H1 (cell line): Measurements from ENCODE around the gene OSGEP. TPM values are rescaled to one million over a fixed set of nuclear protein-coding genes. Genes with fewer than 3 reads are reported as not detected.

ENCODE experiments used
- BRCA1 ChIP-seq: IDR thresholded peaks from 2 replicates; pipeline ENCODE4 v1.6.1; 2012; ENCODE audit warnings: low read depth, low read length, improper control_type of control experiment
- CEBPB ChIP-seq: IDR thresholded peaks from 2 replicates; pipeline ENCODE4 v1.6.1; 2012; ENCODE audit warnings: low read depth, low read length
- TBP ChIP-seq: IDR thresholded peaks from 2 replicates; pipeline ENCODE4 v1.6.1; 2011; ENCODE audit warnings: low read depth, low read length, improper control_type of control experiment
- TCF12 ChIP-seq: IDR thresholded peaks from 2 replicates; pipeline ENCODE4 v1.6.1; 2011; ENCODE audit warnings: low read depth, mild to moderate bottlenecking, low read length
- YY1 ChIP-seq: IDR thresholded peaks from 2 replicates; pipeline ENCODE4 v1.6.1; 2011; ENCODE audit warnings: low read depth, mild to moderate bottlenecking, low read length
- polyA plus RNA-seq, 7 experiments: library from polyadenylated mRNA; depleted of rRNA in 3 of 7; stranded (reverse) in 5 of 7; unstranded in 2 of 7; fragments of >200 nt in 5 of 7; fragments of 200-250 nt in 2 of 7; gene quantifications; 1 replicate in 5 of 7; 2 replicates in 1 of 7; 4 replicates in 1 of 7; pipeline versions ENCODE4 v1.2.1 to v1.2.3, GENCODE V29; 2011 to 2013; ENCODE audit warnings: missing spikeins in 2 of 7, mixed read lengths in 2 of 7
- total RNA-seq: library from RNA; stranded (reverse); fragmentation: NEBNext Ultra II Directional; extraction: Animal tissue kit (Norgen Biotek cat#: 25700); gene quantifications from 2 replicates; pipeline ENCODE4 v1.2.1, GENCODE V29; 2021
- TF ChIP-seq, protein P1 (sequence below): fragments of 300-600 bp; sonication (generic); IDR thresholded peaks from 2 replicates; pipeline ENCODE4 v1.7.1; 2012; ENCODE audit warnings: low read length, moderate library complexity, mild to moderate bottlenecking, inconsistent platforms; ENCODE audit not compliant: insufficient replicate concordance
- TF ChIP-seq, protein P2 (sequence below), 3 experiments: IDR thresholded peaks; 1 replicate in 2 of 3; 2 replicates in 1 of 3; pipeline versions ENCODE4 v1.5.1 to v1.6.1; 2011; ENCODE audit warnings: low read length in 3 of 3, mild to moderate bottlenecking in 3 of 3, inconsistent platforms in 2 of 3, low read depth in 1 of 3, moderate library complexity in 1 of 3; ENCODE audit not compliant: insufficient read depth in 1 of 3; ENCODE audit errors: control extremely low read depth in 1 of 3

The OSGEP gene
- total and polyA plus RNA-seq, 2 of the 8 experiments (the other 6 are each of a cell fraction or from before 2014, with no cell fraction given), result 34.4 to 78.6 TPM

DNA sequence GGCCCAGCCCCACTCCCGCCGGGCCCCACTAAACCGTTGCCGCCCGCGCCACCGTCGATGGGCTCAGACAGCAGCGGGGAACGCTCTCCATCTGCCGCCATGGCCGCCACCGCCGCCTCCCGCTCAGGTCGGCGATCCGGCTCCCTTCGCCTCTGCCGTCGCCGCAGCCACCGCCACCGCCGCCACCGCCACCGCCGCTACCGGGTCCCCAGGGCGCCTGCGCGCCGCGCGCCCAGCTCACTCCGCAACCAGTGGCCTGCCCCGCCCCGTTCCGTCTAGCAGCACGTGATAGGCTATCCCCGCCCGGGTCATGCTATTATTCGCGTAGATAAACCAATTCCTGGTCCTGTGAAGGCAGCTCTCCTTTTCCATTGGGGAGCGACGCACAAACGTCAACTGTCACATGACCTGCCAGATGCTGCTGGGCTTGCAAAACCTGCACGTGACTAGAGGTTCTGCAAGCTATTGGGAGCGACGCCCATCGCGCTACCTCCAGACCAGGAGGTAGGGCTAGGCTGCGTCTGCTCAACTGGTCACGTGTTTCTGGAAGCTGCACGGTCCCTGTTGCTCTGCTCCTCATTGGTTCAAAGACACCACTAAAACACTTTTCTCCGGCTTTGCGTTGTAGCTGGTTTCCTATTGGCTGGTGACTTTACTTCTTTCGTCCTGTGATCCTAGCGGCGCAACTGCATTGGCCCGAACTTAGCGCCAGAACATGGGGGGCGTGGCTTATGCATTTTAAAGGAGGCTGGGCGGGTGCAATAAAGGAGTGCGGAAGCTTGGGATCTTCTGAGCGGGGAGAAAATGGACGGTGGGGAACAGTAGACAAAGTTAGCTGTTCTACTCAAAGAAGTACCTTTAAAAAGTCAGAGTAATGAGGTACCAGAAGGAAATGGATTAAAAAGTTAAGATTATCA is 6.9 kb upstream of the OSGEP start, which contains the start of gene PIP4P1 (continued):
- TF ChIP-seq, protein P1, sequence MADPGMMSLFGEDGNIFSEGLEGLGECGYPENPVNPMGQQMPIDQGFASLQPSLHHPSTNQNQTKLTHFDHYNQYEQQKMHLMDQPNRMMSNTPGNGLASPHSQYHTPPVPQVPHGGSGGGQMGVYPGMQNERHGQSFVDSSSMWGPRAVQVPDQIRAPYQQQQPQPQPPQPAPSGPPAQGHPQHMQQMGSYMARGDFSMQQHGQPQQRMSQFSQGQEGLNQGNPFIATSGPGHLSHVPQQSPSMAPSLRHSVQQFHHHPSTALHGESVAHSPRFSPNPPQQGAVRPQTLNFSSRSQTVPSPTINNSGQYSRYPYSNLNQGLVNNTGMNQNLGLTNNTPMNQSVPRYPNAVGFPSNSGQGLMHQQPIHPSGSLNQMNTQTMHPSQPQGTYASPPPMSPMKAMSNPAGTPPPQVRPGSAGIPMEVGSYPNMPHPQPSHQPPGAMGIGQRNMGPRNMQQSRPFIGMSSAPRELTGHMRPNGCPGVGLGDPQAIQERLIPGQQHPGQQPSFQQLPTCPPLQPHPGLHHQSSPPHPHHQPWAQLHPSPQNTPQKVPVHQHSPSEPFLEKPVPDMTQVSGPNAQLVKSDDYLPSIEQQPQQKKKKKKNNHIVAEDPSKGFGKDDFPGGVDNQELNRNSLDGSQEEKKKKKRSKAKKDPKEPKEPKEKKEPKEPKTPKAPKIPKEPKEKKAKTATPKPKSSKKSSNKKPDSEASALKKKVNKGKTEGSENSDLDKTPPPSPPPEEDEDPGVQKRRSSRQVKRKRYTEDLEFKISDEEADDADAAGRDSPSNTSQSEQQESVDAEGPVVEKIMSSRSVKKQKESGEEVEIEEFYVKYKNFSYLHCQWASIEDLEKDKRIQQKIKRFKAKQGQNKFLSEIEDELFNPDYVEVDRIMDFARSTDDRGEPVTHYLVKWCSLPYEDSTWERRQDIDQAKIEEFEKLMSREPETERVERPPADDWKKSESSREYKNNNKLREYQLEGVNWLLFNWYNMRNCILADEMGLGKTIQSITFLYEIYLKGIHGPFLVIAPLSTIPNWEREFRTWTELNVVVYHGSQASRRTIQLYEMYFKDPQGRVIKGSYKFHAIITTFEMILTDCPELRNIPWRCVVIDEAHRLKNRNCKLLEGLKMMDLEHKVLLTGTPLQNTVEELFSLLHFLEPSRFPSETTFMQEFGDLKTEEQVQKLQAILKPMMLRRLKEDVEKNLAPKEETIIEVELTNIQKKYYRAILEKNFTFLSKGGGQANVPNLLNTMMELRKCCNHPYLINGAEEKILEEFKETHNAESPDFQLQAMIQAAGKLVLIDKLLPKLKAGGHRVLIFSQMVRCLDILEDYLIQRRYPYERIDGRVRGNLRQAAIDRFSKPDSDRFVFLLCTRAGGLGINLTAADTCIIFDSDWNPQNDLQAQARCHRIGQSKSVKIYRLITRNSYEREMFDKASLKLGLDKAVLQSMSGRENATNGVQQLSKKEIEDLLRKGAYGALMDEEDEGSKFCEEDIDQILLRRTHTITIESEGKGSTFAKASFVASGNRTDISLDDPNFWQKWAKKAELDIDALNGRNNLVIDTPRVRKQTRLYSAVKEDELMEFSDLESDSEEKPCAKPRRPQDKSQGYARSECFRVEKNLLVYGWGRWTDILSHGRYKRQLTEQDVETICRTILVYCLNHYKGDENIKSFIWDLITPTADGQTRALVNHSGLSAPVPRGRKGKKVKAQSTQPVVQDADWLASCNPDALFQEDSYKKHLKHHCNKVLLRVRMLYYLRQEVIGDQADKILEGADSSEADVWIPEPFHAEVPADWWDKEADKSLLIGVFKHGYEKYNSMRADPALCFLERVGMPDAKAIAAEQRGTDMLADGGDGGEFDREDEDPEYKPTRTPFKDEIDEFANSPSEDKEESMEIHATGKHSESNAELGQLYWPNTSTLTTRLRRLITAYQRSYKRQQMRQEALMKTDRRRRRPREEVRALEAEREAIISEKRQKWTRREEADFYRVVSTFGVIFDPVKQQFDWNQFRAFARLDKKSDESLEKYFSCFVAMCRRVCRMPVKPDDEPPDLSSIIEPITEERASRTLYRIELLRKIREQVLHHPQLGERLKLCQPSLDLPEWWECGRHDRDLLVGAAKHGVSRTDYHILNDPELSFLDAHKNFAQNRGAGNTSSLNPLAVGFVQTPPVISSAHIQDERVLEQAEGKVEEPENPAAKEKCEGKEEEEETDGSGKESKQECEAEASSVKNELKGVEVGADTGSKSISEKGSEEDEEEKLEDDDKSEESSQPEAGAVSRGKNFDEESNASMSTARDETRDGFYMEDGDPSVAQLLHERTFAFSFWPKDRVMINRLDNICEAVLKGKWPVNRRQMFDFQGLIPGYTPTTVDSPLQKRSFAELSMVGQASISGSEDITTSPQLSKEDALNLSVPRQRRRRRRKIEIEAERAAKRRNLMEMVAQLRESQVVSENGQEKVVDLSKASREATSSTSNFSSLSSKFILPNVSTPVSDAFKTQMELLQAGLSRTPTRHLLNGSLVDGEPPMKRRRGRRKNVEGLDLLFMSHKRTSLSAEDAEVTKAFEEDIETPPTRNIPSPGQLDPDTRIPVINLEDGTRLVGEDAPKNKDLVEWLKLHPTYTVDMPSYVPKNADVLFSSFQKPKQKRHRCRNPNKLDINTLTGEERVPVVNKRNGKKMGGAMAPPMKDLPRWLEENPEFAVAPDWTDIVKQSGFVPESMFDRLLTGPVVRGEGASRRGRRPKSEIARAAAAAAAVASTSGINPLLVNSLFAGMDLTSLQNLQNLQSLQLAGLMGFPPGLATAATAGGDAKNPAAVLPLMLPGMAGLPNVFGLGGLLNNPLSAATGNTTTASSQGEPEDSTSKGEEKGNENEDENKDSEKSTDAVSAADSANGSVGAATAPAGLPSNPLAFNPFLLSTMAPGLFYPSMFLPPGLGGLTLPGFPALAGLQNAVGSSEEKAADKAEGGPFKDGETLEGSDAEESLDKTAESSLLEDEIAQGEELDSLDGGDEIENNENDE, result no peak
- TF ChIP-seq CEBPB (peak; percentile 65; the same call in 1 of the 2 replicates), YY1 (no peak), TBP (peak; percentile 92), TCF12 (0 out of 2 replicates have a peak, but pooled peaks have one; percentile 52), BRCA1 (no peak)
- TF ChIP-seq, protein P2, sequence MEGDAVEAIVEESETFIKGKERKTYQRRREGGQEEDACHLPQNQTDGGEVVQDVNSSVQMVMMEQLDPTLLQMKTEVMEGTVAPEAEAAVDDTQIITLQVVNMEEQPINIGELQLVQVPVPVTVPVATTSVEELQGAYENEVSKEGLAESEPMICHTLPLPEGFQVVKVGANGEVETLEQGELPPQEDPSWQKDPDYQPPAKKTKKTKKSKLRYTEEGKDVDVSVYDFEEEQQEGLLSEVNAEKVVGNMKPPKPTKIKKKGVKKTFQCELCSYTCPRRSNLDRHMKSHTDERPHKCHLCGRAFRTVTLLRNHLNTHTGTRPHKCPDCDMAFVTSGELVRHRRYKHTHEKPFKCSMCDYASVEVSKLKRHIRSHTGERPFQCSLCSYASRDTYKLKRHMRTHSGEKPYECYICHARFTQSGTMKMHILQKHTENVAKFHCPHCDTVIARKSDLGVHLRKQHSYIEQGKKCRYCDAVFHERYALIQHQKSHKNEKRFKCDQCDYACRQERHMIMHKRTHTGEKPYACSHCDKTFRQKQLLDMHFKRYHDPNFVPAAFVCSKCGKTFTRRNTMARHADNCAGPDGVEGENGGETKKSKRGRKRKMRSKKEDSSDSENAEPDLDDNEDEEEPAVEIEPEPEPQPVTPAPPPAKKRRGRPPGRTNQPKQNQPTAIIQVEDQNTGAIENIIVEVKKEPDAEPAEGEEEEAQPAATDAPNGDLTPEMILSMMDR (IDR thresholded peaks at IDR 0.05; ENCODE audit: control extremely low read depth in 1 of 3, insufficient read depth in 1 of 3, low read depth in 1 of 3, low read length in 3 of 3), result no peak
